Peyer's patch (tissue), 4 donors: ENCODE results near the gene DUS2.

Experiments used
- POLR2A ChIP-seq, 2 donors: fragments of 450-650 bp; IDR thresholded peaks; one replicate each; pipeline ENCODE4 v1.5.1; 2017; ENCODE audit warnings: antibody characterized with exemption in 2 of 2, mild to moderate bottlenecking in 2 of 2, moderate library complexity in 2 of 2
- TF ChIP-seq, protein P1 (sequence below), 6 experiments: fragments of 450-650 bp in 4 of 6; fragments of 200-600 bp in 2 of 6; sonication (generic) in 1 of 6; IDR thresholded peaks; one replicate each; pipeline ENCODE4 v1.5.1; 2017 to 2019; ENCODE audit warnings: antibody characterized with exemption in 6 of 6, mild to moderate bottlenecking in 3 of 6, moderate library complexity in 1 of 6

DNA sequence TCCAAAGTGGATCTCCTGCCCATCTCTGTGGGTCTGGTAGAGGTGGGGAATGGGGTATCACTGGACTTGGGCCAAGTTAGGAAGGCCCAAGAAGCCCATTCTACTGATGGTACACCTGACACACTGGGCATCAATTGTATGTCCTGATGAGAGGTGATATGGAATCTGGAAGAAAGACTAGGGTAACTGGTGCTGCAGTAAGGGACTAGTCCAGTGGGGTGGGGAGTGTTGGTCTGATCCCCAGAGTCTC lies 56.2 kb downstream of the DUS2 start:
- TF ChIP-seq, protein P1, sequence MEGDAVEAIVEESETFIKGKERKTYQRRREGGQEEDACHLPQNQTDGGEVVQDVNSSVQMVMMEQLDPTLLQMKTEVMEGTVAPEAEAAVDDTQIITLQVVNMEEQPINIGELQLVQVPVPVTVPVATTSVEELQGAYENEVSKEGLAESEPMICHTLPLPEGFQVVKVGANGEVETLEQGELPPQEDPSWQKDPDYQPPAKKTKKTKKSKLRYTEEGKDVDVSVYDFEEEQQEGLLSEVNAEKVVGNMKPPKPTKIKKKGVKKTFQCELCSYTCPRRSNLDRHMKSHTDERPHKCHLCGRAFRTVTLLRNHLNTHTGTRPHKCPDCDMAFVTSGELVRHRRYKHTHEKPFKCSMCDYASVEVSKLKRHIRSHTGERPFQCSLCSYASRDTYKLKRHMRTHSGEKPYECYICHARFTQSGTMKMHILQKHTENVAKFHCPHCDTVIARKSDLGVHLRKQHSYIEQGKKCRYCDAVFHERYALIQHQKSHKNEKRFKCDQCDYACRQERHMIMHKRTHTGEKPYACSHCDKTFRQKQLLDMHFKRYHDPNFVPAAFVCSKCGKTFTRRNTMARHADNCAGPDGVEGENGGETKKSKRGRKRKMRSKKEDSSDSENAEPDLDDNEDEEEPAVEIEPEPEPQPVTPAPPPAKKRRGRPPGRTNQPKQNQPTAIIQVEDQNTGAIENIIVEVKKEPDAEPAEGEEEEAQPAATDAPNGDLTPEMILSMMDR (IDR thresholded peaks at IDR 0.05) = no peak
- TF ChIP-seq POLR2A (IDR thresholded peaks at IDR 0.05) = no peak
